Measurements from ENCODE around the gene MBD3L5. TPM values are rescaled to one million over a fixed set of nuclear protein-coding genes. Genes with fewer than 3 reads are reported as not detected.
"Not testable (repeated sequence)": the region's sequence is repeated elsewhere in the genome, so short reads cannot be mapped to it uniquely, and the experiment has no call there.

MBD3L5 gene
- total and polyA plus RNA-seq, 7 experiments from 2014 or later, result not detected

DNA sequence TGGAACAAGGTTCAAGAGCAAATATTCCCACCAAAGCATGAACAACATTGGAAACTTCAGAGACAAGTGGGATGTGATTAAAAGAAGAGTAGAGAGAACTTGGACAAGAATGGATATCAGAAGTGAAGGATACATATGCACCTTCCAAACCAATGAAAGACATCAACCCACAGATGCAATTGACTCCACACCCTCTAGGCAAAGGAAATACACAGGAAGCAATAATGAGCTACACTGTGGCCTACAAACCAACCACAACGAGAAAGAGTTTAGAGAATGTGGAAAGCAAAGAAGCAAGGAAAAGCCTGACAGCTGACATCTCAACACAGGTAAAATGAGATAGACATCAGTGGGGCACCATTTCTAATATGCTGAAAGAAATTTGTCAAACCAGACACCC lies 1.6 kb upstream of the MBD3L5 start:
- H3K4me1 ChIP-seq (ENCODE audit: control insufficient read depth in 2 of 2, insufficient read depth in 2 of 2, low read length in 2 of 2); POLR2A ChIA-PET; H3K4me3 Mint-ChIP-seq; H3K27me3 ChIP-seq (ENCODE audit: control insufficient read depth in 2 of 2, insufficient read depth in 2 of 2, low read length in 2 of 2); H3K36me3 ChIP-seq (ENCODE audit: control insufficient read depth in 2 of 3, insufficient read depth in 3 of 3, low read length in 3 of 3); H3K27me3 Mint-ChIP-seq; ATAC-seq; H3K9me3 Mint-ChIP-seq; H3K27ac Mint-ChIP-seq; H3K4me1 Mint-ChIP-seq; H3K36me3 Mint-ChIP-seq; DNase-seq; H3K27ac ChIP-seq (ENCODE audit: low read depth, low read length); CTCF ChIA-PET; intact Hi-C loops (cut with micrococcal nuclease); H3K4me3 ChIP-seq (ENCODE audit: low read length); H3K9me3 ChIP-seq (ENCODE audit: control insufficient read depth in 2 of 3, low read length in 3 of 3): not testable (repeated sequence)

DNA sequence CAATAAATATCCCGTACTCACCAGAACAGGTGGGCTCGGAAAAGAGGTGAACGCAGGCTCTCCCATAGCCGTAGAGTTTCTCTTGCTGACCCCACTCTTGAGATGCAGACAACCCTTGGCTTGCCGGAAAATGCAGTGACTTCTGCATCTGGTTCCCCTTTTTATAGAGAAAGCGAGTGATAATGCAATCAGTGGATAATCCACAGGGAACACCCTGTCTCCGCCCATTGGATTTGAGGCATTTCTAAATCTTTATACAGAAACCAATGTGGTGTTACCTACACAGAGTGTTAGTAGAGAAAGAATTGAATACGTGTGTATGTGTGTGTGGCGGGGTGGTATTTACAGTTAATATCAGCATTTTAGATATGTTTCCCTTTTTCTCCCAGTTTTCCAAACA lies 9.7 kb downstream of the MBD3L5 start, which contains the start of gene MBD3L4:
Gene MBD3L4 (minus strand): TSS at position 101 of the 400 bp plus-strand sequence. CDS start 35 bp downstream, at position 66.
- H3K4me3 ChIP-seq (ENCODE audit: low read length); H3K36me3 ChIP-seq (ENCODE audit: control insufficient read depth in 2 of 3, insufficient read depth in 3 of 3, low read length in 3 of 3); ATAC-seq; H3K9me3 ChIP-seq (ENCODE audit: control insufficient read depth in 2 of 3, low read length in 3 of 3); H3K27ac ChIP-seq (ENCODE audit: low read depth, low read length); H3K27me3 Mint-ChIP-seq; H3K4me1 Mint-ChIP-seq; H3K4me1 ChIP-seq (ENCODE audit: control insufficient read depth in 2 of 2, insufficient read depth in 2 of 2, low read length in 2 of 2); POLR2A ChIA-PET; H3K9me3 Mint-ChIP-seq; DNase-seq; H3K27me3 ChIP-seq (ENCODE audit: control insufficient read depth in 2 of 2, insufficient read depth in 2 of 2, low read length in 2 of 2); intact Hi-C loops (cut with micrococcal nuclease); H3K27ac Mint-ChIP-seq; CTCF ChIA-PET; H3K36me3 Mint-ChIP-seq; H3K4me3 Mint-ChIP-seq: not testable (repeated sequence)

DNA sequence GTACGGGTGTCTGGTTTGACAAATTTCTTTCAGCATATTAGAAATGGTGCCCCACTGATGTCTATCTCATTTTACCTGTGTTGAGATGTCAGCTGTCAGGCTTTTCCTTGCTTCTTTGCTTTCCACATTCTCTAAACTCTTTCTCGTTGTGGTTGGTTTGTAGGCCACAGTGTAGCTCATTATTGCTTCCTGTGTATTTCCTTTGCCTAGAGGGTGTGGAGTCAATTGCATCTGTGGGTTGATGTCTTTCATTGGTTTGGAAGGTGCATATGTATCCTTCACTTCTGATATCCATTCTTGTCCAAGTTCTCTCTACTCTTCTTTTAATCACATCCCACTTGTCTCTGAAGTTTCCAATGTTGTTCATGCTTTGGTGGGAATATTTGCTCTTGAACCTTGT lies 11.2 kb downstream of the MBD3L5 start:
- H3K9me3 Mint-ChIP-seq; H3K27ac Mint-ChIP-seq; H3K27ac ChIP-seq (ENCODE audit: low read depth, low read length); H3K9me3 ChIP-seq (ENCODE audit: control insufficient read depth in 2 of 3, low read length in 3 of 3); H3K4me1 Mint-ChIP-seq; H3K36me3 Mint-ChIP-seq; H3K36me3 ChIP-seq (ENCODE audit: control insufficient read depth in 2 of 3, insufficient read depth in 3 of 3, low read length in 3 of 3); H3K4me3 Mint-ChIP-seq; H3K4me3 ChIP-seq (ENCODE audit: low read length); DNase-seq; CTCF ChIA-PET; ATAC-seq; H3K27me3 ChIP-seq (ENCODE audit: control insufficient read depth in 2 of 2, insufficient read depth in 2 of 2, low read length in 2 of 2); intact Hi-C loops (cut with micrococcal nuclease); POLR2A ChIA-PET; H3K4me1 ChIP-seq (ENCODE audit: control insufficient read depth in 2 of 2, insufficient read depth in 2 of 2, low read length in 2 of 2); H3K27me3 Mint-ChIP-seq: not testable (repeated sequence)

DNA sequence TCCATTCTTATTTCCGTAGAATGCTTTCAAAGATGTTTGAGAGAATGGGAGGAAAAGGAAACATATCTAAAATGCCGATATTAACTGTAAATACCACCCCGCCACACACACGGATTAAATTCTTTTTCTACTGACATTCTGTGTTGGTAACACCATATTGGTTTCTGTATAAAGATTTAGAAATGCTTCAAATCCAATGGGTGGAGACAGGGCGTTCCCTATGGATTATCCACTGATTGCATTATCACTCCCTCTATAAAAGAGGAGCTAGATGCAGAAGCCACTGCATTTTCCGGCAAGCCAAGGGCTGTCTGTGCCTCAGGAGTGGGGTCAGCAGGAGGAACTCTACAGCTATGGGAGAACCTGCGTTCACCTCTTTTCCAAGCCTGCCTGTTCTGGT lies 18.6 kb downstream of the MBD3L5 start, which contains the start of gene MBD3L2:
Gene MBD3L2 (plus strand): TSS at position 301 of the 400 bp plus-strand sequence. CDS start 53 bp downstream, at position 354.
- H3K9me3 Mint-ChIP-seq; H3K4me3 Mint-ChIP-seq; H3K4me1 Mint-ChIP-seq; intact Hi-C loops (cut with micrococcal nuclease); H3K36me3 ChIP-seq (ENCODE audit: control insufficient read depth in 2 of 3, insufficient read depth in 3 of 3, low read length in 3 of 3); DNase-seq; H3K27ac ChIP-seq (ENCODE audit: low read depth, low read length); H3K27me3 Mint-ChIP-seq; H3K4me3 ChIP-seq (ENCODE audit: low read length); H3K27me3 ChIP-seq (ENCODE audit: control insufficient read depth in 2 of 2, insufficient read depth in 2 of 2, low read length in 2 of 2); H3K4me1 ChIP-seq (ENCODE audit: control insufficient read depth in 2 of 2, insufficient read depth in 2 of 2, low read length in 2 of 2); H3K9me3 ChIP-seq (ENCODE audit: control insufficient read depth in 2 of 3, low read length in 3 of 3); ATAC-seq; H3K27ac Mint-ChIP-seq; CTCF ChIA-PET; H3K36me3 Mint-ChIP-seq; POLR2A ChIA-PET: not testable (repeated sequence)

DNA sequence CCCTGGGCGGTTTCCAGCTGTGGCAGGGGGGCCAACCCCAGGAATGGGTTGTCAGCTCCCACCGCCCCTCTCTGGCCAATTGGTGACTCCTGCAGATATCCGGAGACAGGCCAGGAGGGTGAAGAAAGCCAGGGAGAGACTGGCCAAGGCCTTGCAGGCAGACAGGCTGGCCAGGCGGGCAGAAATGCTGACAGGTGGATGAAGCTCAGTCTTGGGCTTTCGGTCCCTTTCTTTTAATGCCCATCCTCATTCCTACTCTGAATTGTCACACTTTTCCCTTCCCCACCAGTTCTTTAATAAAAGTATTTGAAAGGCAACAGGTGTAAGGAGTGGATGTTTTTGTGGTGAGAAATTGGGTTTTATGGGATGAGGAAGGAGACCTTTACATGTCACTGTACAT lies 21.0 kb downstream of the MBD3L5 start:
- intact Hi-C loops (cut with micrococcal nuclease); H3K9me3 Mint-ChIP-seq; H3K4me1 ChIP-seq (ENCODE audit: control insufficient read depth in 2 of 2, insufficient read depth in 2 of 2, low read length in 2 of 2); H3K36me3 Mint-ChIP-seq; H3K4me3 ChIP-seq (ENCODE audit: low read length); H3K4me3 Mint-ChIP-seq; H3K36me3 ChIP-seq (ENCODE audit: control insufficient read depth in 2 of 3, insufficient read depth in 3 of 3, low read length in 3 of 3); DNase-seq; H3K27me3 ChIP-seq (ENCODE audit: control insufficient read depth in 2 of 2, insufficient read depth in 2 of 2, low read length in 2 of 2); CTCF ChIA-PET; ATAC-seq; H3K27ac Mint-ChIP-seq; H3K27me3 Mint-ChIP-seq; POLR2A ChIA-PET; H3K27ac ChIP-seq (ENCODE audit: low read depth, low read length); H3K9me3 ChIP-seq (ENCODE audit: control insufficient read depth in 2 of 3, low read length in 3 of 3); H3K4me1 Mint-ChIP-seq: not testable (repeated sequence)

DNA sequence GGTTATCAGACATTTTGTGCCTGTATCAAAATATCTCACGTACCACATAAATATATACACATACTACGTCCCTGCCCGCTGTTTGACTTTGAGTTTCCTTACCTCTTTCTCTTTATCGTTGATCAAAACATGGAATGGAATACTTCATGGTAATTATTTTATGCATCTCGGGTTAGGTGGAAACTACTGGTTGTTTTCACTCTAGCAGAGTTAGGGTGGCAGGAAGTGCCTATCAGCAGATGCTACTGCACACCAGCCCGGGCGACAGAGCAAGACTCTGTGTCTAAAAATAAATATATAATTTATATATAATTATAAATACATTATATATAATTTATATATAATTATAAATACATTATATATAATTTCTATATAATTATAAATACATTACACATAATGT lies 22.5 kb downstream of the MBD3L5 start:
- H3K9me3 Mint-ChIP-seq; CTCF ChIA-PET; H3K27ac ChIP-seq (ENCODE audit: low read depth, low read length); H3K36me3 Mint-ChIP-seq; ATAC-seq; H3K4me3 ChIP-seq (ENCODE audit: low read length); H3K27ac Mint-ChIP-seq; H3K27me3 Mint-ChIP-seq; H3K36me3 ChIP-seq (ENCODE audit: control insufficient read depth in 2 of 3, insufficient read depth in 3 of 3, low read length in 3 of 3); H3K4me3 Mint-ChIP-seq; H3K4me1 Mint-ChIP-seq; H3K9me3 ChIP-seq (ENCODE audit: control insufficient read depth in 2 of 3, low read length in 3 of 3); H3K4me1 ChIP-seq (ENCODE audit: control insufficient read depth in 2 of 2, insufficient read depth in 2 of 2, low read length in 2 of 2); intact Hi-C loops (cut with micrococcal nuclease); H3K27me3 ChIP-seq (ENCODE audit: control insufficient read depth in 2 of 2, insufficient read depth in 2 of 2, low read length in 2 of 2); POLR2A ChIA-PET: not testable (repeated sequence)
- DNase-seq, result peak in 1 of 9 donors; percentile 10

DNA sequence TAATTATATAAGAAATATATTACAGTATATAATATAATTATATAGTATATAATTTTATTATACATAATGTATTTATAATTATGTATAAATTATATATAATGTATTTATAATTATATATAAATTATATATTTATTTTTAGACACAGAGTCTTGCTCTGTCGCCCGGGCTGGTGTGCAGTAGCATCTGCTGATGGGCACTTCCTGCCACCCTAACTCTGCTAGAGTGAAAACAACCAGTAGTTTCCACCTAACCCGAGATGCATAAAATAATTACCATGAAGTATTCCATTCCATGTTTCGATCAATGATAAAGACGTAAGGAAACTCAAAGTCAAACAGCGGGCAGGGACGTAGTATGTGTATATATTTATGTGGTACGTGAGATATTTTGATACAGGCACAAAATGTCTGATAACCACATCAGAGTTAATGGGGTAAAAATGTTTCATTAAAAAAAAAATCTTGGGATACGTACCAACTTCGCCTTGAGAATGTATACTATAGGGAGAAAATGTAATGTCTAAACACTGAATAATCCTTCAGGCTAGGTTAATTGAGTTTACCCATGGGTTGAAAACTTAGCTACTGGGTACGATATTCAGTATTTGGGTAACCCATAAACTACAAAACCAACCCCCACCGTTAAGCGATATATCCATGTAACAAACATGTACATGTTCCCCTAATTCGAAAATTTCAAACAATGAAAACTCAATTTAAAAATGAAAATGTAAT lies 24.4 kb downstream of the MBD3L5 start:
- H3K27me3 Mint-ChIP-seq; ATAC-seq; H3K36me3 Mint-ChIP-seq; H3K27ac ChIP-seq (ENCODE audit: low read depth, low read length); H3K9me3 Mint-ChIP-seq; intact Hi-C loops (cut with micrococcal nuclease); H3K4me1 Mint-ChIP-seq; CTCF ChIA-PET; H3K4me3 ChIP-seq (ENCODE audit: low read length); H3K36me3 ChIP-seq (ENCODE audit: control insufficient read depth in 2 of 3, insufficient read depth in 3 of 3, low read length in 3 of 3); H3K27me3 ChIP-seq (ENCODE audit: control insufficient read depth in 2 of 2, insufficient read depth in 2 of 2, low read length in 2 of 2); DNase-seq; H3K9me3 ChIP-seq (ENCODE audit: control insufficient read depth in 2 of 3, low read length in 3 of 3); H3K4me3 Mint-ChIP-seq; H3K27ac Mint-ChIP-seq; POLR2A ChIA-PET; H3K4me1 ChIP-seq (ENCODE audit: control insufficient read depth in 2 of 2, insufficient read depth in 2 of 2, low read length in 2 of 2): not testable (repeated sequence)

Data from naive thymus-derived CD4-positive, alpha-beta T cell (primary cell).